HG03066 (cell line): Measurements from ENCODE around the gene USP24.
"Not testable (repeated sequence)": the region's sequence is repeated elsewhere in the genome, so short reads cannot be mapped to it uniquely, and the experiment has no call there.

Experiments used
- ATAC-seq: cut with Tn5 transposase; IDR thresholded peaks from one replicate; pipeline ENCODE4 v1.9.1; 2021; ENCODE audit warnings: low read depth; ENCODE audit not compliant: unreplicated experiment

The USP24 gene

DNA sequence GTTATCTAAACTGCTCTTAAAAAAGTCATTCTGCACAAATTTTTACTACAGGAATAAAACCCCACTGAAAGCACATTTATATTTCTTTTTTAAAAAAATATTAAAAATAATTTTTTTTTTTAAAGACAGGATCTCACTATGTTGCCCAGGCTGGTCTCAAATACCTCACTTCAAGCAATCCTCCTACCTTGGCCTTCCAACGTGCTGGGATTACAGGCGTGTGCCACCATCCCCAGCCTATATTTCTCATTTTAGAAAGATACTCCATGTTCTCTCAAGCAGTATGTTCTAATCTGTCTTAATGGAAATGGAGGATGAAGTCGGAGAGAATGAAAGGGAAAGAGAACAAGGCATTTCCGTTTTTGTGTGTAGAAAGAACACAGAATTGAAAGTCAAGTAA lies 17.1 kb downstream of the USP24 start:
- ATAC-seq: no peak

DNA sequence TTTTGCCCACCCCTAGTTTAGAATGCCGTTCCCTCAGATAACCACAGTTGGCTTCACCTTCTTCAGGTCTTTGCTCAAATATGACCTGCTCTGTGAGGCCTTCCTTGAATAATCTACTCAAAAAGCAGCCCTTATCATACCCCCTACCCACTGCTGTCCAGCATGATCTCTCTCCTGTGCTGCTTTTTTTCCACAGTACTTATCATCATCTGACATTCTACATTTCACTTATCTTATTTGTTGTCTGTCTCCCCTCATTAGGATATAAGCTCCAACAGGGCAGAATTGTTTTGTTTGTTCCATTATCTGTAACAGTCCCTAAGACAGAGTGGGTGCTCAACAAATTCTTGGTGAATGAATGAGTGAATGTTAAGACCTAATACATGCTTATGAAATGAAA lies 18.1 kb downstream of the USP24 start:
- ATAC-seq: no peak

DNA sequence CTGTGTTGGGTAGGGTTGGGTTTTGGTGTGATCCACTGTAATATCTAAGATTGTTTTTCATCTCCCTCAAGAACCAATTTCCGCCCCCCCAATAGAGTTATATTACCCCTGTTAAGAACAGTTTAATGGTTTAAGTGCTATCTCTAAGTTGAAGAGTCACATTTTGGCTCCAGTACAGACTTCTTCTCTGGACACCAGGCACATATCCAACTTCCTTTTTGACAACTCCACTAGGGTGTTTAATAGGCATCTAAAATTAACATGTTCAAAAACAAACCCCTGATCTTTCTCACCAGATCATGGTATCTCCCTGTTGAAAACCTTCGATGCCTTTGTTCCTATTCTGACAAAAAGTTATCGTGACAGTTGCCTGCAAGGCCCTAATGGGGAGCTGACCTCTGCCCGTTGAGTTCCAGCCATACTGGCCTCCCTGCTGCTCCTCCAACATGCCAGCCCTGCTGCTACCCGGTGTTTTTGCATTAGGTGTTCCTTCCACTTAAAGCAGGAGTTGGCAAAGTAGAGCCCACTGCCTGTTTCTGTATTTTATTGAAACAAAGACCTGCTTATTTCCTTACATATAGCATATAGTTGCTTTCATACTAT lies 18.6 kb downstream of the USP24 start:
- ATAC-seq: no peak

DNA sequence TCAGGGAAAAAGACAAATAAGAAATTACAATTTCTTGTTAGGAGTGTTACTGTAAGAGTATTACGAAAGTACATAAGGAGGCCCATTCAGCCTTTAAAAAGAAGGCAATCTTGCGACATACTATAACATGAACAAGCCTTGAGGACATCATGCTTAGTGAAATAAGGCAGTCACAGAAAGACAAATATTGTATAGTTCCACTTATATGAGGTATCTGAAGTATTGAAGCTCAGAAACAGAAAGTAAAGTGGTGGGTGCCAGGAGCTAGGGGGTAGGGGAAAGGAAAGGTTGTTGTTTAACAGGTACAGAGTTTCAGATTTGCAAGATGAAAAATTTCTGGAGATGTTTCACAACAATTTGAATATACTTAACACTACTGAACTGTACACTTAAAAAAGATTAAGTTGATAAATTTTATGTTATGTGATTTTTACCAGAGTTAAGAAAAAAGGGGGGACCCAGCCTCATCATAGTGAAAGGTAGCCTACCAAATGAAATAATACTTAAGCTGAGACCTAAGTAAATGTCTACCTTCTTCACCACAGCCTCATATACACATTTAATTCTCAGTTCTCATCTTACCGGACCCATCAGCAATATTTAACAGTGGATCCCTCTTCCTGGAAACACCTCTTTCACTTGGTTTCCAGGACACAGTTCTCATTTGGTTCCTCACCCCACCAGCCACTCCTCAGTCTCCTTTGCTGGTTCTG lies 19.5 kb downstream of the USP24 start:
- ATAC-seq: no peak

DNA sequence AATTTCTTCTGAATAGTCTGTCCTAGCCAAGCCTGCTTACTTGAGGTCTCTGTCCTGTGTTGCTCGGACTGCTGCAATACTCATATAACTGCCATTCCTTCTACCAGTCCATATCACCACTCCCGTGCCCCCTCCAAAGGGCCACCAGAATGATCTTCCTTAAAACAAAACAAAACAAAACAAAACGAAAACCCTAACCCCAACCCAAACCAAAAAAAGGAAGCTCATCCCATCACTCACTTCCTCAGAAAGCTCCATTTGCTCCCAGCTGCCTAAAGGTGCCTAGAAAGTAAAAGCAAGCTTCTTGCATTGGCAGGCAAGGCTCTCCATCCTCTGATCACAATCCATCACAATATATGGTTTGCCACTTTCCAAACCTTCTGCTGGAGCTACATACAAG lies 20.3 kb downstream of the USP24 start:
- no peak for ATAC-seq

DNA sequence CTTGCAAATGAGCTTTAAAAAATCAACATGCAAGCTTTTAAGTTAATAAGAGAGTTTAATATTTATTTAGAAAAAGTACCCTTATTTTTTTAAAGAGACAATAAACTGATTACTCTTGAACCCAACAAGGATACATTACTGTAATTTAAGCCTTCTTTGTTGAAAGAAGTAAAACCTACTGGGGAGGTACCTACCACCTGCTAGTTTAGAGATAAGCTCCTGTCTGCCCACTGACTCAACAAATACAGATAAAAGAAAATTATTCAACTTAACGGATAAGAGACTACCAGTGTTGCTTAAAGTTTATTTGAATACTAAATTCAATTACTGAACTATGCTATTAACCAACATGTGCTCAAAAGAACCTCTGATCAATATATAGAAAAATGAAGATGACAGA lies 23.1 kb downstream of the USP24 start:
- no peak for ATAC-seq

DNA sequence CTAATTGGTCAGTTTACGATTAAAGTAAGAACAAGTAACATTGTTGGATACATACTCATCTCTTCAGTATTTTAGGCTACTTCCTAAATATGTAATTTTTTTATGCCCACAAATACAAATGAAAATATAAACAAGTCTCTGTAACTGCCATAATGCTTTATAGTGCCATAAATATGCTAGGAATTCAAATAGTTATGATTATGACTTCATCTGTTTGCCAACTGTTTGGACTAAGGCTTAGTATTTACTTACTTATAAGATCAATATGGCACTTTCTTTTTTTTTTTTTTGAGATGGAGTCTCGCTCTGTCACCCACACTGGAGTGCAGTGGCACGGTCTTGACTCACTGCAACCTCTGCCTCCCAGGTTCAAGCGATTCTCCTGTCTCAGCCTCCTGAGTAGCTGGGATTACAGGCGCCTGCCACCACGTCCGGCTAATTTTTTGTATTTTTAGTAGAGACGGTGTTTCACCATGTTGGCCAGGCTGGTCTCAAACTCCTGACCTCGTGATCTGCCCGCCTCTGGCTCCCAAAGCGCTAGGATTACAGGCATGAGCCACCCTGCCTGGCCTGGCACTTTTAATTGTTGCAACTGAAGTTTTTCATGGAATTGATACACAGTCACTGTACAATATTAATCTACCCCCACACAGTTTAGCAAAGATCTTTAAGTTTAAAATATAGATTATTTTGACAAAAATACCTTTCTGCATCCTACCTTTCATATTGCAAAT lies 23.8 kb downstream of the USP24 start:
- ATAC-seq: not testable (repeated sequence)

DNA sequence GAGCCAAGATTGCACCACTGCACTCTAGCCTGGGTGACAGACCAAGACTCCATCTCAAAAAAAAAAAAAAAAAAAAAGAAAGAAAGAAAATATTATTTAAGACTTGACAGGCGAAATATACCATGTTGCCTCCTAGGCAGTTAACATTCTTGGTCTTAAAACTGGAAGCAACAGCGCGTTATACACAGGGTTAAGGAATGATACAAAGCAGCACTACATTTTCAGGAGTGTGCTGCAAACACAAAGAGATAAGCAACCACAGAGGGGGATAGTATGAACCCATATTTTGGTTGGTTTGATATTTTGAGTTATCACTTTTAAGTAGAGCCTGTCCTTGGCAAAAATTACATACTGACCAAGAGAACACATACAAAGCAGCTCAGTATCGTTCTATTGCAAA lies 25.1 kb downstream of the USP24 start:
- no peak for ATAC-seq

DNA sequence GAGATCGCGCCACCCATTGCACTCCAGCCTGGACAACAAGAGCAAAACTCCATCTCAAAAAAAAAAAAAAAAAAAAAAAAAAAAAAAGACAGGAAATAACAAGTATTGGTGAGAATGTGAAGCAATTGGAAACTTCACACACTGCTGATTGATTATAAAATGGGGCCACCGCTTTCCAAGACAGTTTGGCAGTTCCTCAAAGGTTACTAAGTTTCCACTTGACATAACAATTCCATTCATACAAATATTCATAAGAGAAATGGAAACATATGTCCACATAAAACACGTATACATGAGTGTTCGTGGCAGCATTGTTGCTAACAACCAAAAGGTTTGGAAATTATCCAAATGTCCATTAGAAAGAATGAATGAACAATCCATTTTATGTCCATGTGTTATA lies 26.3 kb downstream of the USP24 start:
- no peak for ATAC-seq

DNA sequence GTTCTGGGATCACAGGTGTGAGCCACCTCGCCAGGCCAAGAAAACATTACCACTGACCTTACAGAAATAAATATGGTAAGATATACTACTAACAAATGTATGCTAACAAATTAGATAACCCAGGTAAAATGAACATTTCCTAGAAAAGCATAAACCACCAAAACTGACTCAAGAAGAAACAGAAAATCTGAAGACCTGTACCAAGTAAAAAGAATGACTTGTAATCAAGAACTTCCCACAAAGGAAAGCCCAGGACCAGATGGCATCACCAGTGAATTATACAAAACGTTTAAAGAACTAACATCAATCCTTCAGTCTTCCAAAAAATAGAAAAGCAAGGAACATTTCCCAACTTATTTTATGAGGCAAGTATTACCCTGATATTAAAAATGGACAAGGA lies 29.3 kb downstream of the USP24 start:
- ATAC-seq: no peak

DNA sequence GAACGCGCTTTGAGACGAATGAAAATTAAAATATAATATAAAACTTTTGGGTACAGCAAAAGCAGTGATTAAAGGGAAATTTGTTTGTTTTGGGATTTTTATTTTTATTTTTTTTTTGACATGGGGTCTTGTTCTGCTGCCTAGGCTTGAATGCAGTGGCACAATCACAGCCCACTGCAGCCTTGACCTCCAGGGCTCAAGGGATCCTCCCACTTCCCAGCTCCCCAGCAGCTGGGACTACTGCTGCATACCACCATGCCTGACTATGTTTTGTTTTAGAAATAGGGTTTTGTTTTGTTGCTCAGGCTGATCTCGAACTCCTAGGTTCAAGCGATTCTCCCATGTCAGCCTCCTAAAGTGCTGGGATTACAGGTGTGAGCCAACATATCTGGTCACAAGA lies 30.3 kb downstream of the USP24 start:
- ATAC-seq: no peak

DNA sequence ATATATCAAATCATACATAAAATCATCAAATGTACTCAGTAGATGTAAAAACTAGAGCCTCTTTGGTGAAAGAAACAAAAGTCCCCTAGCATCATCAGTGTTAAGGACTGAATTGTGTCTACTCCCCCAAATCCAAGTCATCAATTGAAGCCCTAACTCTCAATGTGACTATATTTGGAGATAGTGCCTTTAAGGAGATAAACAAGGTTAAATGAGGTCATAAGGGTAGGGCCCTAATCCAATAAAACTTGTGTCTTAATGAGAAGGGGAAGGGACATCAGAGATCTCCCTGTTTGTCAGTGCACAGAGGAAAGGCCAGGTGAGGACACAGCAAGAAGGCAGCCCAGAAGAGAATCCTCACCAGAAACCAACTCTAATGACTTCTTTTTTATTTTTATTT lies 33.5 kb downstream of the USP24 start:
- ATAC-seq: no peak

DNA sequence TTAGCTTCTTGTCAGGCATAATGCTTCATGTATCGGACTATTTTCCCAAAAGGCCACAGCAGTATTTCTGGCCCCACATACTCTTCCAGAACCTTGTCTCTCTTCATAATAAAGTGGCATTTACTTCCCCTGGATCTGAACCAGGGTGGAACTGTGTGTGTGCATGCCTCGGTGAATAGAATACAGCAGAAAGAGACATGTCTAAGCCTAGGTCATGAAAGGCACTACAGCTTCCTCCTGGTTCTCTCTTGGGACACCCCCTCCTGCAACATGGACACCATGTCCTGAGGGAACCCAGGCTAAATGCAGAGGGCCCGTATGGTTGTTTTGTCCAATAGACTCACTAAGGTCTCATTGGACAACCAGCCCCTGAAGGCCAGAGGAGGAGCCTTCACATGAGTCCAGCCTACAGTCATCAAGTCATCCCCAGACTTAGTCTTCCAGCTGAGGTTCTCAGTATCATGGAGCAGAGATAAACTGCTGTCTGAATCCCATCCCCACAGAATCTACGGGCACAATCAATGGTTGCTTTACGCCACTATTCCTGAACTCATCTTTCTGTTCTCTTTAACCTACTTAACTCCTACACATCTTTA lies 35.0 kb downstream of the USP24 start:
- ATAC-seq: no peak

DNA sequence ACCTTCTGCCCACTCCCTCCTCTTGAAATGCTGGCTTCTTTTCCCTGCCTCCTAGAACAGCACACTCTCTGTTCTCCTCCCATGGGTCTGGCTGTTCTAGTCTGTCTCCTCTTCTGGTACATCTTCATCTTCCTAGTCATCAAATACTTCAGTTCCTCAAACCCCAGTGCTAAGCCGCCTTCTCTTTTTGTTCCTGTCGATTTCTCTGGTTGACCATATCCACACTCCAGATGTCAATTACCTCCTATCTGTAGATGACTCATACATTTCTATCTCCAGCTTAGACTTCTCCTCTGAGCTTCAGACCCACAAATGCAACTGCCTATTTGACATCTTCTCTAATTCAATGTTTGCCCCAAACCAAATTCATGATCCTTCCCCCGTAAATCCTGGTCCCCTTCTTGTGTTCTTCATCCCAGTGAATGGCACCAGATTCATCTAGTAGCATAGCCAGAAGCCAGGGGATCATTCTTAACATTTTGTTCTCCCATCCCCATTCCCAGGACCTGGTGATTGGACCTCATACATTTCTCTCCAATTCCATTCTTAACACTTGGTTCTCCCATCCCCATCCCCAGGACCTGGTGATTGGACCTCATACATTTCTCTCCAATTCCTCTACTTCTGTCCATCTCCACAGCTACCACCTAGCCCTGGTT lies 35.9 kb downstream of the USP24 start:
- no peak for ATAC-seq

DNA sequence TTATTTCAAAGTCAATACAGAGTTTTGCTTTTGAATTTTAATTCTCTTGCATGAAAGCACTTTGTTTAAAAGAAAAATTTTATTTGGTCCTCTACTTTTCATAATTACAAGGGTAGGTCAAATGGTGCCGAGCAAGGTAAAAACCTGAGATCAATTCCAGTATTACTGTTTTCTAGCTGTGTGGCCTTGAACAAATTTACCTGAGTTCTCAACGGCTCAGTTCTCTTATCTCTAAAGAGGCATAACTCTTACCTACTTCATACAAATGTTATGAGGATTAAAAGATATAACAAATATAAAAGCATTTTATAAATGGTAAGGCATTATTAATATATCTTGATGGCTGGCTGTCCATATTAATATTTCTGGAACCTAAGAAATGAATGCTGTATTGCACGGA lies 42.5 kb downstream of the USP24 start:
- ATAC-seq: no peak

DNA sequence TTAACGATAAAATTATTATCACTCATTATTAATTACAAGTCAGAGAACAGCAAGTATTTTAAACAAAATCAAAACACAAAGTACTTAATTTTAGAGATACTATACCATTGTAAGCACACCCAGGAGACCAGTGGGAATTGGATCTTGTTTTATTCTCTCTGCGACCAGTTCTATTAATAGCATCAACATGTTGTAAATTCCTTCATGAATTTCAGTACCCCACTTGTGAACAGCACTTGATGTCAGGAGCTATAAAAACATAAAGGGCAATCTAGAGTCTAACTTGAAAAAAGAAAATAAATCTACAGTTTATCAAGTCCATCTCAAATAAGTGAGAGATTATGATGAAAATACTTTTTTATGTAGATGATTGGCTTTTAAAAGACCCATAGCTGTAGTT lies 42.9 kb downstream of the USP24 start:
- ATAC-seq: no peak

DNA sequence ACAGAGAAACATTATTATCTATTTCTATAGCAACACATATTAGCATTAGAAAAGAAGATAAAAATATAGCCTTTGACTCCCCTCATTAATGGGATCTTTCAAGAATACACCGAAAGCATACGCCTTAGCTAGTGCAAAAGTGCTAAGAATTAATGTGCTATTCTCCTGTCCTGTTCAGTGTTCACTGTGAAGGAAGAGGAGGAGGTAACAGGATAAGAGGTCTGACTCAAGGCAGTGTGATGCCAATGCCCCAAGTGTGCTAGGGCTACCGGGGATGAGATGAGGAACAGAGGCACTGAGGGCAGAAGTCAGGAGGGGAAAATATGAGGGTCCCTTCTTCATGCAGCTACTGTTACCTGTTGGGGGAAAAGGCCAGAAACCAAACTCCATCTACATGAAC lies 43.5 kb downstream of the USP24 start:
- no peak for ATAC-seq

DNA sequence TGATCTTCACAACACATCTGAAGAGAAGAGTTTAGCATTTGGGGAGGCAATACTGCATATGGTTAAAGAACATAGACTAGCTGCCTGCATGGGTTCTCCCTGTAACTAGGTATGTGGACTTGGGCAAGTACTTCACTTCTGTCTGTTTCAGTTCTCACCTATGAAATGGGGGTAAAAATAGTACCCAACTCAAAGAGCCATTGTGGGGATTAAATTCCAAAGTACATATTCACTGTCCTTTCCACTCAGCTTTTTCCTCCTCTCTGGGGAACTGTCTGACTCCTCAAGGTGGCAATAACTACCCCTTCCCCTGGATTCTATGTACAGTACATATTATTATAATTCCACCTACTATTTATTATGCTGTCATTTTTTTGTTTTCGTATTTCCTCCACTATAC lies 44.7 kb downstream of the USP24 start:
- ATAC-seq: no peak

DNA sequence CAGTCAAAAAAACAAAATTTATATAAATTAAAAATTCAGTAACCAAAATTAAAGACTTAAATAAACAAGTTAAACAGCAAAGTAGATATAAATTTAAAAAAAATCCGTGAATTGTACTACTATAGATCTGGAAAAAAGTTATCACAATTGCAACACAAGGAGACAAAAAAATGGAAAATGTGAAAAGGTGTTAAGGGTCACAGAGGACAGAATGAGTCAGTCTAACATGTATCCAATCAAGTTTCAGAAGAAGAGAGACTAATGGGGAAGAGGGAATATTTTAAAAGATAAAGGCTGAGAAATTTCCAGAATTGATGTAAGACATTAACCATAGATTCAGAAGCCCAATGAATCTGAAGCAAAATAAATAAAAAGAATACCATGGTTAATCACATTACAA lies 46.0 kb downstream of the USP24 start:
- ATAC-seq: no peak

DNA sequence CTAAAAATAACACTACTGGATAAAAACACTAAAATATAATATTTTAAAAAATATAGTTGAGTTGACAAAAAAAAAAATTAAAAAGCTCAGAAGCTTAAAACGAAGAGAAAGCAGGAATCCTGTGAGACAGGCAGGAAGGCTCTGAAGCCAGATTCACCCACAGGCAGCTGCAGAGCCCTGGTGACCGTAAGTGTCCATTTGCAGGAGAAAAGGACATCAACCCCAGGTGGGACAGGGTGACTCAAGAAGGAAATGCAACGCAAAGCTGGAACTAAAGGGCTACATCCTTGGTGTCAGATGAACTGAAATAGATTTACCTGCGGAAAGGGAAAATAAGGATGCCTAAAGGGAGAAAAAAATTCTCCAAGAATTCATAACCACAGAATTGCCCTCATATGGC lies 46.8 kb downstream of the USP24 start:
- no peak for ATAC-seq

DNA sequence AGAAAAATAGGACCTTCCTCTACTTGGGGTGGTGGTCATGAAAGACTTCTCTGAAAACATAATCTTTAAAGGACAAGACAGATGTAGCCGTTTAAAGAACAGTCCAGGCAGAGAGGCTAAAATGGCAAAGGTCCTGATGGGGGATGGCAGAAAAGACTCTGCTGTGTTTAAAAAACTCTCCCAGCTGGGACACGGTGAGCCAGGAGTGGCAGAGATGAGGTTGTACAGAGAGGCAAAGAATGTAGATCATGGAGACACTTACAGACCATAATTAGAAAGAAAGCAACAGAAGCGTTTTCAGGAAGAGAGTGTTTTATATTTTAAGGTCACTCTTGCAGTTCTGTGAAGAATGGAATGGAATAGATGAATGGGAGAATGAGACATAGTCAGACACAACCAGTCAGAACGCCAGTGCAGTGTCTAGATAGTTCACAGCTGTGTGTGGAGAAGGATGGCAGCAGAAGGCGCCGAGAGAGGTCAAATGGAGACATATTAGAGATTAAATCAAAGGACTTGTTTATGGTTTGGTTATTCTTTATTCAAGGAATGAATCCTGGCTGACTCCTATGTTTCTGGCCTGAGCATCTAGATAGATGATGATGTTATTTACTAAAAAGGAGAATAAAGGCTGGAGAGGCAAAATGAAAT lies 47.8 kb downstream of the USP24 start:
- no peak for ATAC-seq
